Lung (tissue), 12 donors: ENCODE data around the gene CREB5. TPM values are rescaled to one million over a fixed set of nuclear protein-coding genes. Genes with fewer than 3 reads are reported as not detected.

Source experiments
- ATAC-seq: fragments of 200-7000 bp; cut with Tn5 transposase; one replicate; pipeline ENCODE4 v1.9.1; 2020; ENCODE audit warnings: moderate number of reproducible peaks; ENCODE audit not compliant: insufficient read depth, low FRiP score
- DNase-seq, 3 donors: peaks; one replicate each; pipeline ENCODE4 v3.0.0-alpha.2; 2013 to 2017
- H3K27ac ChIP-seq, 2 donors: one replicate each; pipeline ENCODE4 v1.5.1; 2013; ENCODE audit warnings: mild to moderate bottlenecking in 2 of 2, moderate library complexity in 2 of 2, control low read depth in 1 of 2, inconsistent platforms in 1 of 2, low read depth in 1 of 2, low read length in 1 of 2
- H3K27me3 ChIP-seq, 3 donors: one replicate each; pipeline ENCODE4 v1.5.1; 2013; ENCODE audit warnings: low read length in 2 of 3; ENCODE audit not compliant: control insufficient read depth in 3 of 3, insufficient read depth in 3 of 3
- H3K36me3 ChIP-seq, 4 donors: one replicate each; pipeline ENCODE4 v1.5.1; 2013; ENCODE audit warnings: low read length in 4 of 4, mild to moderate bottlenecking in 1 of 4, moderate library complexity in 1 of 4; ENCODE audit not compliant: control insufficient read depth in 4 of 4, insufficient read depth in 4 of 4
- H3K4me1 ChIP-seq, 5 donors: one replicate each; pipeline ENCODE4 v1.5.1; 2013; ENCODE audit warnings: low read length in 5 of 5, mild to moderate bottlenecking in 2 of 5, moderate library complexity in 1 of 5; ENCODE audit not compliant: control insufficient read depth in 5 of 5, insufficient read depth in 5 of 5
- H3K4me3 ChIP-seq: one replicate; pipeline ENCODE4 v1.5.1; 2013; ENCODE audit warnings: mild to moderate bottlenecking, control low read depth, moderate library complexity
- H3K9ac ChIP-seq, 2 donors: one replicate each; pipeline ENCODE4 v1.5.1; 2013; ENCODE audit warnings: low read length in 2 of 2, control low read depth in 1 of 2; ENCODE audit not compliant: insufficient read depth in 1 of 2
- H3K9me3 ChIP-seq, 4 donors: one replicate each; pipeline ENCODE4 v1.5.1; 2013; ENCODE audit warnings: low read length in 3 of 4, mild to moderate bottlenecking in 1 of 4, moderate library complexity in 1 of 4; ENCODE audit not compliant: control insufficient read depth in 4 of 4, insufficient read depth in 3 of 4
- CTCF ChIP-seq: IDR thresholded peaks from 2 replicates; pipeline ENCODE4 v1.5.1; 2012; ENCODE audit warnings: mild to moderate bottlenecking; ENCODE audit errors: control extremely low read depth, extremely low read depth
- WGBS, 2 donors: extraction: QIAGEN DNeasy Blood & Tissue Kit; methylation state at CpG; one replicate each; pipeline ENCODE4 v1.1.7; 2013; 5-methylcytosine and 5-hydroxymethylcytosine counted together
- polyA plus RNA-seq, 2 donors: library from polyadenylated mRNA; stranded (reverse); fragments of 200-250 nt; gene quantifications; one replicate each; pipeline ENCODE4 v1.2.1, GENCODE V29; 2013
- total RNA-seq, 2 donors: library from RNA; depleted of rRNA in 1 of 2; stranded (reverse); fragments of >200 nt in 1 of 2; gene quantifications; one replicate each; pipeline ENCODE4 v1.2.1, GENCODE V29; 2014 to 2021
- donor health status: control.
- donor health status: control.
- donor health status: Bipolar disorder and iron deficiency.
- donor health status: healthy.
- donor health status: DM: yes; HTN: yes; CAD: no.

The CREB5 gene
- total and polyA plus RNA-seq, 4 donors: 2.7 to 23.1 (median 9.6) TPM

GRCh38 chr7:28503396-28503795 lies 91.1 kb downstream of the CREB5 start:
- Histone ChIP-seq H3K9ac (no peak overlapping the region), H3K4me3 (no peak overlapping the region), H3K27me3 (no peaks in the 10 kb centered on the region), H3K27ac (no peak overlapping the region), H3K4me1 (no peaks in the 10 kb centered on the region), H3K9me3 (no peaks in the 10 kb centered on the region), H3K36me3 (no peaks in the 10 kb centered on the region)
- no peak for TF ChIP-seq CTCF
- 91 to 93% methylated on average over 3 of the region's 3 CpGs for whole genome bisulfite sequencing, 2 donors
- DNase-seq (no peak), ATAC-seq (no peak)

- Histone ChIP-seq H3K9ac (no peak overlapping the region), H3K4me3 (no peak overlapping the region), H3K9me3 (no peaks in the 10 kb centered on the region), H3K27ac (no peak overlapping the region), H3K27me3 (no peaks in the 10 kb centered on the region), H3K4me1 (no peaks in the 10 kb centered on the region), H3K36me3 (no peaks in the 10 kb centered on the region)
- ATAC-seq: no peak
- WGBS, 2 donors: 87 to 88% methylated on average over 6 of the region's 6 CpGs
- DNase-seq: peak in 2 of 3 donors; percentile 28 to 34
- no peak for TF ChIP-seq CTCF
These were observed 92.7 kb downstream of the CREB5 start for GRCh38 chr7:28505014-28505413.

- no peaks in the 10 kb centered on the region for H3K27me3 ChIP-seq
- 64 to 92% methylated on average over 3 of the region's 3 CpGs for WGBS, 2 donors
- TF ChIP-seq CTCF: no peak
- no peaks in the 10 kb centered on the region for H3K4me1 ChIP-seq
- H3K9ac ChIP-seq: no peak overlapping the region
- H3K27ac ChIP-seq: no peak overlapping the region
- no peak for DNase-seq
- H3K9me3 ChIP-seq: no peaks in the 10 kb centered on the region
- H3K4me3 ChIP-seq: no peak overlapping the region
- no peaks in the 10 kb centered on the region for H3K36me3 ChIP-seq
- ATAC-seq: no peak
These were observed 93.5 kb downstream of the CREB5 start for GRCh38 chr7:28505867-28506266.
